GM12873 (cell line): ENCODE results near the gene SETBP1.

Experiments used
- TF ChIP-seq, protein P1 (sequence below): IDR thresholded peaks from 2 replicates; pipeline ENCODE4 v1.5.1; 2012; ENCODE audit warnings: low read depth, mild to moderate bottlenecking, moderate library complexity, low read length, control low read depth; ENCODE audit not compliant: insufficient read depth; ENCODE audit errors: missing control alignments

Gene SETBP1

DNA sequence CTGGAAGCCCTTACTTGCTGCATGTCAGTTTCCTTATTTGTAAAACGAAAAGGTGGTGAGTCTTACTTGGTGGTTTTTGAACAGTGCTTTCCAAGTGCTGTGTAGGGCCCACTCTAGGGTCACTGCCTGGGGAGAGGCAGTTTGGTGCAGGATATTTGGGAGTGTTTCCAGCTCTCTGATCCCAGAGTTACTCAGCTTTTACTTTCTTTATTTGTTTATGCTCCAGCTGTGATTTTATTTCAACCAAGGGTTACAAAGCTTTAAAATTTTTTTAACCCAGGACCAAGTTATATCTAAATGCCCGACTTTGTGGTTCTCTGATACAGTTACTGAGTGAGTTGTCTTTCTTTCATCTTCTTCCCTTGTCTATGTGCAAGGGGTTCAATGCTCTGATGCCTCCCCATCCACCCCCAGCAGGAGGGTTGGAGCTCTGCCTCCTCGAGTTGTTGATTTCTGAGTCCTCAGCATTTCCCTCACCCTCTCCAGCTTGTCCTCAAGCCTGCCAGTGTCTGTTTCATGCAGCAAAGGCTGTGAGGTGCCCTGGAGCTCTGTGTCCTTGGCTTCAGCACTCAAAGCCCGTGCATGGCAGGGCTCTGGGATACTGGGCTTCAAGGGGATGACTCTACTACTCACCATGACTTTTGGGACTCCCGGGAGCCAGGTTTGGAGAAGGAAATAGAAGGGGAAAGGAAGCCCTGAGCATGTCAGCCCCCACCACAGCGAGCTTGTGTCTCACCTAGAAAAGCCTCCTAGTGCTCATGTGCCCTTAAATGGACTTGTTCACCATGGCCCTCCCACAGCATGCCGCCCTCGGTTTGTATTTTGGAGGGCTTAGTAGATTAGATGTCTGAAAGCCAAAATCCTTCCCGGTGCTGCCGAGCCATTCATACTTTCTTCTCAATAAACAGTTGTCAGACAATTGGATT is 236.8 kb downstream of the SETBP1 start:
- TF ChIP-seq, protein P1, sequence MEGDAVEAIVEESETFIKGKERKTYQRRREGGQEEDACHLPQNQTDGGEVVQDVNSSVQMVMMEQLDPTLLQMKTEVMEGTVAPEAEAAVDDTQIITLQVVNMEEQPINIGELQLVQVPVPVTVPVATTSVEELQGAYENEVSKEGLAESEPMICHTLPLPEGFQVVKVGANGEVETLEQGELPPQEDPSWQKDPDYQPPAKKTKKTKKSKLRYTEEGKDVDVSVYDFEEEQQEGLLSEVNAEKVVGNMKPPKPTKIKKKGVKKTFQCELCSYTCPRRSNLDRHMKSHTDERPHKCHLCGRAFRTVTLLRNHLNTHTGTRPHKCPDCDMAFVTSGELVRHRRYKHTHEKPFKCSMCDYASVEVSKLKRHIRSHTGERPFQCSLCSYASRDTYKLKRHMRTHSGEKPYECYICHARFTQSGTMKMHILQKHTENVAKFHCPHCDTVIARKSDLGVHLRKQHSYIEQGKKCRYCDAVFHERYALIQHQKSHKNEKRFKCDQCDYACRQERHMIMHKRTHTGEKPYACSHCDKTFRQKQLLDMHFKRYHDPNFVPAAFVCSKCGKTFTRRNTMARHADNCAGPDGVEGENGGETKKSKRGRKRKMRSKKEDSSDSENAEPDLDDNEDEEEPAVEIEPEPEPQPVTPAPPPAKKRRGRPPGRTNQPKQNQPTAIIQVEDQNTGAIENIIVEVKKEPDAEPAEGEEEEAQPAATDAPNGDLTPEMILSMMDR, result no peak

DNA sequence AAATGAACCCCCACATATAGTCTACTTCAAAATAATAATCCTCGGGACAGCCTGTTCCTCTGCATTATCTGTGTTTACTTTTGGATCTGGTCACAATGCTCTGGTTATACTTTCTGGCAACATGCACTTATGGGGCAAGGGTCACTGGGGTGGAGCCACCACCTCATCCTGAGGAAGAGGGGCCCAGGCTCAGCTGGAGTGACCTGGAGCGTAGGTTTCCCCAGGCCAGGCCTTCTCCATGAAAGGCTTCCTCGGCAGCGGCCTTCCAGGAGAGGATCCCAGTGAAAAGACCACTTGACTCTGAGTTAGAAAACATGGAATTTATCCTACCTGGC is 237.4 kb downstream of the SETBP1 start:
- TF ChIP-seq, protein P1, result no peak

DNA sequence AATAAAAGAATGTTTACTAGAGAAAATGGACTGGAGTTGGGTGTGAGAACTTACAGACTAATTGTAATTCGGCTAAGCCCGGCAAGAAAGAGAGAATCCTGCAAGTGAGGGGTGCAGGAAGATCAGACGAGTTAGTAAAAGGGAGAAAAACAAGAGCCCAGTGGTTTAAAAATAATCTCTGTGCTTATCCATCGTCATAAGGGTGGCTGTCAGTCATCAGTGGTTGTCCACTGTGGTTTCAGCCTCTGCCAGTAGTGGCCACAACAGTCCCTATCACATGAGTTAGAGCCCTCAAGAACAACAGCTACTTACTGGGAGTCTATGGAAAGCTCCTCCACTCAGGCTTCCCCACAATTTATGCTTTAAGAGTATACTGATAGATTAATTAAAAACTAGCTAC is 239.8 kb downstream of the SETBP1 start:
- TF ChIP-seq, protein P1, result no peak

DNA sequence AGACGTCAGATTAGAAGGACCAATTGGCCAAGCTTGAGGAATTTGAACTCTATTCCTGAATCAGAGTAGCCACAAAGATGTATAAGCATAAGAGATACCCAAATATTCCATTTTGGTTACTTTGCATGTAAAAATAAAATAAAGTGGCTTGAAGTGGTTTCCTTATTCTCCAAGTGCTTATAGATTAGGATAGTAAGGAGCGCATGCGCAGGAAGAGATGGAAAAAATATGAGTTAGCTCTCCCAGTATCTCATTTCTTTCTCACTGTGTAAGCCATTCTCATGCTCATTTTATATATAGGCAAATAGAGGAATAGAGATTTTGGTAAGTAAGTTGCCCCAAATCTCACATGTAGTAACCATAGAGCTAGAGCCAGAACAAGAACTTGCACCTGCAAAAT is 241.3 kb downstream of the SETBP1 start:
- TF ChIP-seq, protein P1, result no peak

DNA sequence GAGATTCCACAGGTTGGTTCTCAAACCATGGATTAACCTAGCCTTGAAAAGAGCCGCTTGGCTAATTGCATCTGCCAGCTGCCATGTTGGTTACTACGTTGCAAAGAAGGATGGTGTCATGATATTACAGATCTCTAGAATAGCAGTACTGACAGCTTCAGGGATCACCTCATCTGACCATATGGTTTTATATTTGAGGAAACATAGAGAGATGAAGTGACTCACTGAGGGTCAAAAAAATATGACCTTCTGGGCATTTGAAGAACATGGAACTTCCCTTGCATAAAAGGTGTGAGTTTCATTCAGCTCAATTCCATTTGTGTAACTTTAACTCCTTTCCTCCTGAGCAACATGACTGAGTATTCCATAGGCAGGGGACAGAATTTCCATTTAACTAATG is 242.3 kb downstream of the SETBP1 start:
- TF ChIP-seq, protein P1, result no peak

DNA sequence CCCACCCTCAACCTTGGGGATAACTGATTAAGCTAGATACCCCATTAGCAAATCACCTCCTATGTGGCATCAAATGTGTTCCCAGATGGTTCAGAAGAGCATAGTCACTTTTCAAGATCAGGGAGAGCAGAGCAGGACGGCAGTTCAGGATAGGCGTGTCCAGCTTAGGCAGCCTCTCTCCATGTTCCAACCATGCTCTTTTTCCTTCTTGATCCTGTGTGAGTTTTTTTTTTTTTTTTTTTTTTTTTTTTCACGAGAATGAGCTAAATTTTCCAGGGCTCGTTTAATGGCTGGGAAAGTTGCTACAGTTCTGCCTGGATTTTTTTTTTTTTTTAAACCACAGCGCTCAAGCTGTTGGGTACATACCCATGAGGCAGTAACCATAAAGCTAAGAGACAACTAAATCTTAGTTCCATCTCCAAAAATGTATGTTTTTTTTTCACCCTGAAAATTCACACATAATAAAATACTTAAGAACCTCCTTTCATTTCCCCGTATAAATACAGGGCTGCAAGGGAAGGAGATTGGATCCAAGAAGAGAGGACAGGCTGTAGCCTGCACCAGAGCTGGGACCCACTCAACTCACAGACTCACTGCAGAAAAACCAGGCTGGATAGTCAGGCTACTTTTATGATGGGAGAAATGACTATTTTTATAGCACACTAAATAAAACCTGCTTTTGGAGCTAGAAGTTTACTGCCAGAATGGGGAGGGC is 244.3 kb downstream of the SETBP1 start:
- TF ChIP-seq, protein P1, result no peak

DNA sequence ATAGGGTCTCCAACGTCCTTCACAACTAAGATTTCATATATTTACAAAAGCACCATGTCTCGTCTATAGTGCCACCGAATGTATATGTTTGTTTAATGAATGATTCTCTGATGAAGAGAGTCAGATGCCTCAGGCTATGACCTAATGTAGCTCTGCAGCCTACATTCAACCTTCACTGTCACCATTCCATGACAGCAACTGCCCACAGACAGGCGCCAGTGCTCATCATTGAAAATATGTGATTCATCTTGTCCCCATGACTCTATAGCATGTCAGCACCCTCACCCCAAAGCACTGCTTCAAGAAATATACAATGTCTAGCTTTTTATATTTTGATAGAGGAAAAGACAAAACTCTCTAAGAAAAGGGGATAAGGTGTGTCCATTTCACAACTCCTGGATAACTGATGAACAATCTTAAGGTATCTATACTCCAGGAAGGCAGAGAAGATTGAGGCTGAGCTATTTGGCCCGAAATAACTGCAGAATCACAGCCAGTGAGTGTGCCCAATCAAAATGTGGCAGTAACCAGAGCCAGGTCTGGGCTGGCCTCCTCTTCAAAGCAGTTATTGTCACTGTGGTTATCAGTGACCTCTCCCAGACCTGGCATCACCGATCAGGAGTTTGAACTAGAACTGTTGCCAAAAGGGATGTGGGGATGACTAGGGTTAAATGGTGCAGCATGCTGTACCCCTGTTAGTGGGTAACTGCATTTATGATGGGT is 246.6 kb downstream of the SETBP1 start:
- TF ChIP-seq, protein P1, result no peak
